Adrenal gland (tissue), 12 donors: ENCODE data around the gene HNRNPLL. TPM values are rescaled to one million over a fixed set of nuclear protein-coding genes. Genes with fewer than 3 reads are reported as not detected.
"Not testable (repeated sequence)": the region's sequence is repeated elsewhere in the genome, so short reads cannot be mapped to it uniquely, and the experiment has no call there.

ENCODE experiments used
- DNase-seq, 7 donors: peaks; one replicate each; pipeline ENCODE4 v3.0.0-alpha.2; 2019 to 2020
- H3K27ac ChIP-seq, 5 donors: fragments of 200-600 bp; sonication (generic) in 4 of 5; 1 replicate in 3 of 5; 2 replicates in 2 of 5; pipeline versions ENCODE4 v1.5.1 to v1.8.0; 2016 to 2020; ENCODE audit warnings: mild to moderate bottlenecking in 1 of 5
- H3K27me3 ChIP-seq: fragments of 200-600 bp; 2 replicates; pipeline ENCODE4 v1.8.0; 2021
- H3K36me3 ChIP-seq, 2 donors: fragments of 200-600 bp; replicated peaks in 1 of 2; 1 replicate in 1 of 2; 2 replicates in 1 of 2; pipeline versions ENCODE4 v1.5.1 to v1.8.0; 2018 to 2022
- H3K4me1 ChIP-seq, 2 donors: fragments of 200-600 bp; replicated peaks in 1 of 2; 1 replicate in 1 of 2; 2 replicates in 1 of 2; pipeline versions ENCODE4 v1.5.1 to v1.8.0; 2018 to 2021
- H3K4me3 ChIP-seq, 4 donors: fragments of 200-600 bp; sonication (generic) in 3 of 4; one replicate each; pipeline ENCODE4 v1.5.1; 2016 to 2018
- H3K9me3 ChIP-seq, 3 donors: fragments of 200-600 bp; sonication (generic) in 1 of 3; replicated peaks in 1 of 3; 1 replicate in 2 of 3; 2 replicates in 1 of 3; pipeline versions ENCODE4 v1.5.1 to v1.8.0; 2016 to 2021
- CTCF ChIP-seq, 6 experiments: fragments of 450-650 bp in 4 of 6; fragments of 200-600 bp in 2 of 6; sonication (generic) in 1 of 6; IDR thresholded peaks; 1 replicate in 5 of 6; 2 replicates in 1 of 6; pipeline versions ENCODE4 v1.5.1 to v1.8.0; 2016 to 2021; ENCODE audit warnings: antibody characterized with exemption in 6 of 6, mild to moderate bottlenecking in 2 of 6, moderate library complexity in 1 of 6
- POLR2A ChIP-seq, 2 donors: fragments of 450-650 bp; IDR thresholded peaks; one replicate each; pipeline ENCODE4 v1.6.1; 2017; ENCODE audit warnings: antibody characterized with exemption in 2 of 2, mild to moderate bottlenecking in 2 of 2, moderate library complexity in 1 of 2
- WGBS, 4 donors: extraction: QIAGEN DNeasy Blood & Tissue Kit in 2 of 4; methylation state at CpG; one replicate each; pipeline versions ENCODE4 v1.1.5 to v1.1.7; 2013 to 2017; 5-methylcytosine and 5-hydroxymethylcytosine counted together
- intact Hi-C, 2 donors: fragments of 100-400 bp; cut with DNase I; formaldehyde crosslinking; loops; one replicate each; pipeline versions ENCODE4 v1.14.1 to v1.15.0; 2022 to 2023
- polyA plus RNA-seq, 3 donors: library from polyadenylated mRNA; stranded (reverse); fragments of 200-250 nt in 2 of 3; fragments of 350-450 nt in 1 of 3; fragmentation: Illumina TruSeq in 1 of 3; extraction: RNeasy Lipid Tissue Mini Kit (QIAGEN cat#74804) in 1 of 3; gene quantifications; one replicate each; pipeline ENCODE4 v1.2.3, GENCODE V29; 2013 to 2014
- total RNA-seq, 9 donors: library from RNA; depleted of rRNA in 4 of 9; stranded (reverse); fragments of >200 nt in 4 of 9; fragments of 120-200 nt in 1 of 9; fragmentation: NEBNext Ultra II Directional in 1 of 9; extraction: Animal tissue kit (Norgen Biotek cat#: 25700) in 1 of 9; gene quantifications; one replicate each; pipeline versions ENCODE4 v1.1.0 to v1.2.4, GENCODE V29; 2013 to 2023
- donor health status: healthy with polysubstance abuse.
- donor health status: Bipolar disorder and iron deficiency.
- donor health status: DM: yes; HTN: yes; CAD: no.
- donor health status: DM: no; HTN: no; CAD: no.
- donor health status: DM: no; HTN: no; CAD: no.
- donor health status: DM: yes; HTN: yes; CAD: no.

Gene HNRNPLL
- total and polyA plus RNA-seq, 12 donors = 19.5 to 75.2 (median 49.4) TPM

DNA sequence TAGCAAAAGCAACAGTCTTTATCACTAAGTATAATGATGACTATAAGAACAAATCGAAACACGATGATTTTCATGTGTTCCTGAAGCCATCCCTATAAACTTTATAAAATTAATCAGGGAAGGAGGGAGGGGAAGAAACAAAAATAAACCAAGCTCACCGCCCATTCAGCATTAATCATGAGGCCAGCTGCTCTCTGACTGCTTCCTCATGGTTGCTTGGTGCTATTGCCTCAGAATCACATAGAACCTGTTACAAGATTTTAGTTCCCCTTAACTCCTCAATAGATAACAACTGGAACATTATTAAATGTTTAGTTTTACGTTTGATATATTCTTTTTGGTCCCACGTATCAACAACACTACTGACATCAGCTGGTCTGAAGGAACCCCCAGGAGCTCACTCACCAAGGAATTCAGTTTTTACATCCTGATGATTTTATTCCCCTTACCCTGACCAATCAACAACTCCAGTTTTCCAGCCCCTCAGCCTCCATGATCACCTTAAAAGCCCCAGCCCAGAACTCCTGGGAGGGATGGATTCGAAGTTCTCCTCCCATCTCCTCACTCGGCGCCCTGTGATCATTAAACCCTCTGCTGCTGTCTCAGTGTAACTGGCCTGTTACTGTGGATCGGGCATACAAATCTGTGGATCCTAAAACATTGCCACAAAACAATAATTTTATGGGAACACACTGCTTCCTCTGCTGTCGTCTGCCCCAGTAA, 10.6 kb upstream of the HNRNPLL start:
- no peak for TF ChIP-seq POLR2A (IDR thresholded peaks at IDR 0.05)
- no peak for TF ChIP-seq CTCF (IDR thresholded peaks at IDR 0.05)
- H3K36me3 ChIP-seq = no peaks in the 10 kb centered on the region
- intact Hi-C loops = no loop called here
- H3K9me3 ChIP-seq = no peaks in the 10 kb centered on the region
- H3K27ac ChIP-seq = peak overlapping the region in 4 of 5 donors; percentile 56 to 75 (median 66)
- peaks cover 15 to 46% of the 10 kb centered on the region in 2 donors for H3K4me1 ChIP-seq
- DNase-seq = peak in 6 of 7 donors; percentile 46 to 80 (median 54)
- H3K27me3 ChIP-seq = no peaks in the 10 kb centered on the region
- no peak overlapping the region for H3K4me3 ChIP-seq
- WGBS, 4 donors = 55 to 58% (median 55%) methylated on average over 10 of the region's 10 CpGs

- no peak for DNase-seq
- Histone ChIP-seq H3K9me3 (no peaks in the 10 kb centered on the region), H3K27ac (no peak overlapping the region), H3K4me3 (no peak overlapping the region), H3K36me3 (no peaks in the 10 kb centered on the region), H3K27me3 (no peaks in the 10 kb centered on the region), H3K4me1 (peaks cover 15 to 36% of the 10 kb centered on the region in 2 donors)
- TF ChIP-seq CTCF (IDR thresholded peaks at IDR 0.05) = no peak
- no peak for TF ChIP-seq POLR2A (IDR thresholded peaks at IDR 0.05)
- 79 to 85% (median 82%) methylated on average over 8 of the region's 8 CpGs for WGBS, 4 donors
- intact Hi-C loops = no loop called here
Measured at GRCh38 chr2:38610851-38611801, 8.4 kb upstream of the HNRNPLL start.

- WGBS, 4 donors = 87 to 91% (median 87%) methylated on average over 2 of the region's 2 CpGs
- H3K4me3 ChIP-seq, H3K36me3 ChIP-seq, H3K27ac ChIP-seq, H3K9me3 ChIP-seq, H3K27me3 ChIP-seq, DNase-seq: not testable (repeated sequence)
- peaks cover 7 to 21% of the 10 kb centered on the region in 2 donors for H3K4me1 ChIP-seq
- intact Hi-C loops = loop anchor here in 1 of 2 donors (10.0 kb wide), 1 partner anchor 66 kb away; no protein-coding TSS in a partner anchor
Measured at GRCh38 chr2:38609246-38609645, 6.5 kb upstream of the HNRNPLL start.

- TF ChIP-seq CTCF (IDR thresholded peaks at IDR 0.05) (no peak), POLR2A (IDR thresholded peaks at IDR 0.05) (no peak)
- intact Hi-C loops = loop anchor here in 1 of 2 donors (10.0 kb wide), 1 partner anchor 66 kb away; no protein-coding TSS in a partner anchor
- DNase-seq = no peak
- Histone ChIP-seq H3K4me3 (no peak overlapping the region), H3K9me3 (no peaks in the 10 kb centered on the region), H3K36me3 (no peaks in the 10 kb centered on the region), H3K27me3 (no peaks in the 10 kb centered on the region), H3K27ac (no peak overlapping the region), H3K4me1 (peaks cover 7 to 23% of the 10 kb centered on the region in 2 donors)
- 93 to 95% (median 94%) methylated on average over 2 of the region's 2 CpGs for WGBS, 4 donors
Measured at GRCh38 chr2:38608755-38609154, 6.0 kb upstream of the HNRNPLL start.
